ENCODE results near the gene CACNA1H. TPM values are rescaled to one million over a fixed set of nuclear protein-coding genes. Genes with fewer than 3 reads are reported as not detected.

Gene CACNA1H
- total RNA-seq, 1 donor from 2014 or later = 73.2 TPM

- Mint-ChIP-seq H3K4me3 (ENCODE audit: unreplicated experiment) (no peak overlapping the region), H3K27me3 (ENCODE audit: low read depth) (no peaks in the 10 kb centered on the region), H3K27ac (ENCODE audit: unreplicated experiment) (no peak overlapping the region), H3K9me3 (ENCODE audit: low read depth) (no peaks in the 10 kb centered on the region), H3K36me3 (ENCODE audit: low read depth) (peaks cover 15% of the 10 kb centered on the region), H3K4me1 (ENCODE audit: low read depth) (peaks cover 4% of the 10 kb centered on the region)
- DNase-seq (ENCODE audit: low spot score) = no peak
- TF ChIP-seq, protein P1, sequence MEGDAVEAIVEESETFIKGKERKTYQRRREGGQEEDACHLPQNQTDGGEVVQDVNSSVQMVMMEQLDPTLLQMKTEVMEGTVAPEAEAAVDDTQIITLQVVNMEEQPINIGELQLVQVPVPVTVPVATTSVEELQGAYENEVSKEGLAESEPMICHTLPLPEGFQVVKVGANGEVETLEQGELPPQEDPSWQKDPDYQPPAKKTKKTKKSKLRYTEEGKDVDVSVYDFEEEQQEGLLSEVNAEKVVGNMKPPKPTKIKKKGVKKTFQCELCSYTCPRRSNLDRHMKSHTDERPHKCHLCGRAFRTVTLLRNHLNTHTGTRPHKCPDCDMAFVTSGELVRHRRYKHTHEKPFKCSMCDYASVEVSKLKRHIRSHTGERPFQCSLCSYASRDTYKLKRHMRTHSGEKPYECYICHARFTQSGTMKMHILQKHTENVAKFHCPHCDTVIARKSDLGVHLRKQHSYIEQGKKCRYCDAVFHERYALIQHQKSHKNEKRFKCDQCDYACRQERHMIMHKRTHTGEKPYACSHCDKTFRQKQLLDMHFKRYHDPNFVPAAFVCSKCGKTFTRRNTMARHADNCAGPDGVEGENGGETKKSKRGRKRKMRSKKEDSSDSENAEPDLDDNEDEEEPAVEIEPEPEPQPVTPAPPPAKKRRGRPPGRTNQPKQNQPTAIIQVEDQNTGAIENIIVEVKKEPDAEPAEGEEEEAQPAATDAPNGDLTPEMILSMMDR (IDR thresholded peaks at IDR 0.05) = no peak
Observed at GRCh38 chr16:1220841-1221627, 68.1 kb downstream of the CACNA1H start.

- H3K27ac Mint-ChIP-seq (ENCODE audit: unreplicated experiment) = no peak overlapping the region
- no peak for DNase-seq (ENCODE audit: low spot score)
- H3K4me1 Mint-ChIP-seq (ENCODE audit: low read depth) = peaks cover 4% of the 10 kb centered on the region
- no peak overlapping the region for H3K4me3 Mint-ChIP-seq (ENCODE audit: unreplicated experiment)
- H3K9me3 Mint-ChIP-seq (ENCODE audit: low read depth) = no peaks in the 10 kb centered on the region
- H3K36me3 Mint-ChIP-seq (ENCODE audit: low read depth) = peaks cover 15% of the 10 kb centered on the region
- TF ChIP-seq, protein P1 (IDR thresholded peaks at IDR 0.05) = no peak
- H3K27me3 Mint-ChIP-seq (ENCODE audit: low read depth) = no peaks in the 10 kb centered on the region
Observed at GRCh38 chr16:1221628-1222552, 69.0 kb downstream of the CACNA1H start.

- H3K4me3 Mint-ChIP-seq (ENCODE audit: unreplicated experiment) = no peak overlapping the region
- no peaks in the 10 kb centered on the region for H3K27me3 Mint-ChIP-seq (ENCODE audit: low read depth)
- TF ChIP-seq, protein P1 (IDR thresholded peaks at IDR 0.05) = no peak
- H3K27ac Mint-ChIP-seq (ENCODE audit: unreplicated experiment) = no peak overlapping the region
- peaks cover 4% of the 10 kb centered on the region for H3K4me1 Mint-ChIP-seq (ENCODE audit: low read depth)
- no peak for DNase-seq (ENCODE audit: low spot score)
- peaks cover 10% of the 10 kb centered on the region for H3K36me3 Mint-ChIP-seq (ENCODE audit: low read depth)
- H3K9me3 Mint-ChIP-seq (ENCODE audit: low read depth) = no peaks in the 10 kb centered on the region
Observed at GRCh38 chr16:1222553-1223354, 69.8 kb downstream of the CACNA1H start.

- no peak overlapping the region for H3K27ac Mint-ChIP-seq (ENCODE audit: unreplicated experiment)
- TF ChIP-seq, protein P1 (IDR thresholded peaks at IDR 0.05) = no peak
- peaks cover 8% of the 10 kb centered on the region for H3K36me3 Mint-ChIP-seq (ENCODE audit: low read depth)
- DNase-seq (ENCODE audit: low spot score) = no peak
- no peaks in the 10 kb centered on the region for H3K9me3 Mint-ChIP-seq (ENCODE audit: low read depth)
- H3K4me3 Mint-ChIP-seq (ENCODE audit: unreplicated experiment) = no peak overlapping the region
- peaks cover 4% of the 10 kb centered on the region for H3K4me1 Mint-ChIP-seq (ENCODE audit: low read depth)
- H3K27me3 Mint-ChIP-seq (ENCODE audit: low read depth) = no peaks in the 10 kb centered on the region
Observed at GRCh38 chr16:1223355-1224214, 70.7 kb downstream of the CACNA1H start.

All from chondrocyte (in vitro differentiated cells).